Left lung (tissue), 10 donors: ENCODE data around the gene MCU. TPM values are rescaled to one million over a fixed set of nuclear protein-coding genes. Genes with fewer than 3 reads are reported as not detected.

Experiments
- ATAC-seq: fragments of 200-7000 bp; cut with Tn5 transposase; one replicate; pipeline ENCODE4 v1.9.1; 2020; ENCODE audit warnings: moderate library complexity
- DNase-seq, 4 donors: peaks; one replicate each; pipeline ENCODE4 v3.0.0-alpha.2; 2013 to 2020
- H3K27ac ChIP-seq, 2 donors: fragments of 200-600 bp; sonication (generic) in 1 of 2; one replicate each; pipeline versions ENCODE4 v1.5.0 to v1.8.0; 2020 to 2021
- H3K27me3 ChIP-seq, 2 donors: fragments of 200-600 bp; sonication (generic) in 1 of 2; one replicate each; pipeline versions ENCODE4 v1.5.0 to v1.8.0; 2020 to 2021
- H3K36me3 ChIP-seq, 2 donors: fragments of 200-600 bp; sonication (generic) in 1 of 2; one replicate each; pipeline versions ENCODE4 v1.5.0 to v1.8.0; 2020 to 2021
- H3K4me1 ChIP-seq, 2 donors: fragments of 200-600 bp; one replicate each; pipeline ENCODE4 v1.8.0; 2021
- H3K4me3 ChIP-seq, 2 donors: fragments of 200-600 bp; sonication (generic) in 1 of 2; one replicate each; pipeline versions ENCODE4 v1.5.0 to v1.8.0; 2020 to 2021; ENCODE audit warnings: mild to moderate bottlenecking in 1 of 2
- H3K9me3 ChIP-seq, 2 donors: fragments of 200-600 bp; sonication (generic) in 1 of 2; one replicate each; pipeline versions ENCODE4 v1.5.0 to v1.8.0; 2020 to 2021
- intact Hi-C, 2 donors: fragments of 100-400 bp; cut with DNase I; formaldehyde crosslinking; loops; one replicate each; pipeline versions ENCODE4 v1.11.2 to v1.14.2; 2022
- polyA plus RNA-seq, 6 donors: library from polyadenylated mRNA; unstranded; fragments of 120-200 nt; gene quantifications; one replicate each; pipeline ENCODE4 v1.2.1, GENCODE V29; 2013; ENCODE audit not compliant: insufficient read length in 6 of 6
- total RNA-seq, 2 donors: library from RNA; stranded (reverse); fragmentation: NEBNext Ultra II Directional; extraction: Animal tissue kit (Norgen Biotek cat#: 25700); gene quantifications; one replicate each; pipeline ENCODE4 v1.2.1, GENCODE V29; 2021
- TF ChIP-seq, protein P1 (sequence below), 2 donors: fragments of 200-600 bp; sonication (generic) in 1 of 2; IDR thresholded peaks; one replicate each; pipeline versions ENCODE4 v1.5.0 to v1.8.0; 2021; ENCODE audit warnings: antibody characterized with exemption in 2 of 2
- donor health status: DM: no; HTN: yes; CAD: no.
- donor health status: DM: no; HTN: no; CAD: no.

The MCU gene
- total and polyA plus RNA-seq, 8 donors, result 29.4 to 48.8 (median 38.6) TPM

DNA sequence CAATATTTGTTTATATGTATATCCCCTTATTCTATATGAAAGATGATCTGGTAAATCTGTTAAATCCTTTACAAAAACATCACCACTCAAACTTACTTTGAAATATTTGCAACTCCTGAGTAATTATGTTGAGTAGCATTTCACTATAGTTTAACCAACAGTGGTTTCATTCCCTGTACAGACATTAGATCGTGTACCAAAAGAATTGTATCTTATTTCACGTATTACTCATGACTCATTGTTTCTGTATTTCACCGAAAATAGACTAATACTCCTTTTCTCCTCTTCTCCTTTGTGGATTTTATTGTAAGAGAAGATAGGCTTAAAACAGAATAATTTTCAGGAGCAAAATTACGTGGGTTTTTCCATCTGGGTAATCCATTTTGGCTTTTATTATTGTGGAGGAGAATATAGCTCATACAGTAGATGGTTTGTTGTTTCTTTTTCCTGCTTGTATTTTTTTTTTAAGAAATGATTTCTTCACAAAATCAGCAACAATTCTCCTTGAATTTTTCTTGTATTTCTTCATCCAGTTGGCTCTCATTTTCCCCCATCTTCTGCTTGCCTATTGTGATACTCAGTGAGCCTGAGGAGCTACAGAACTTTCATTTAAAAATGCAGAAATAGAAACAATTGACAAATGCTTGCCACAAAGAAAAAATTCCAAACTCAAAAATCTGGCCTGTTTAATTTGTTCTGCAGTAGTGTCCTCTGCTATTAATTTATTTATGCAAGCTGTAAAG lies 111.0 kb downstream of the MCU start:
- no peak overlapping the region for H3K4me3 ChIP-seq
- peak; percentile 35 for ATAC-seq
- H3K27ac ChIP-seq, result peak overlapping the region in 1 of 2 donors; percentile 8

DNA sequence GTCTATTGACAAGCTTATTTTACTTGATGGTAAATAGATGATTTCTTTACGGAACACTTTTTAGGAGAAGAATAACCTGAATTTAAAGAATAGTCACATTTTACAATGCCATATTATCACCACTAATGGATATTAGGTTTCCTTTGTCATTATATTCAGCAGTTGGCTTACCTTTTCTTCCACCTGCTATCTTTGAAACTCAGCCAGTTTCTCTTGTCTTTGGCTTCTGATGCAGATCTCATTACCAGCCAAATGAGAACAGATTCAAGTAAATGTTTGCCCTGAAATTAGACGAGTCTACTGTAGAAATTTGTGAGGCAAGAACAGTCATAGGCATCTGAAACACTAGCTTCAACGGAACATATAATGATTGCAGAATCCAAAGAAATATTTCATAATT lies 116.1 kb downstream of the MCU start:
- intact Hi-C loops, result no loop called here
- Histone ChIP-seq H3K27me3 (no peaks in the 10 kb centered on the region), H3K27ac (no peak overlapping the region), H3K9me3 (no peaks in the 10 kb centered on the region), H3K4me1 (peaks cover 0 to 7% of the 10 kb centered on the region in 2 donors), H3K36me3 (no peaks in the 10 kb centered on the region), H3K4me3 (no peak overlapping the region)
- TF ChIP-seq, protein P1, sequence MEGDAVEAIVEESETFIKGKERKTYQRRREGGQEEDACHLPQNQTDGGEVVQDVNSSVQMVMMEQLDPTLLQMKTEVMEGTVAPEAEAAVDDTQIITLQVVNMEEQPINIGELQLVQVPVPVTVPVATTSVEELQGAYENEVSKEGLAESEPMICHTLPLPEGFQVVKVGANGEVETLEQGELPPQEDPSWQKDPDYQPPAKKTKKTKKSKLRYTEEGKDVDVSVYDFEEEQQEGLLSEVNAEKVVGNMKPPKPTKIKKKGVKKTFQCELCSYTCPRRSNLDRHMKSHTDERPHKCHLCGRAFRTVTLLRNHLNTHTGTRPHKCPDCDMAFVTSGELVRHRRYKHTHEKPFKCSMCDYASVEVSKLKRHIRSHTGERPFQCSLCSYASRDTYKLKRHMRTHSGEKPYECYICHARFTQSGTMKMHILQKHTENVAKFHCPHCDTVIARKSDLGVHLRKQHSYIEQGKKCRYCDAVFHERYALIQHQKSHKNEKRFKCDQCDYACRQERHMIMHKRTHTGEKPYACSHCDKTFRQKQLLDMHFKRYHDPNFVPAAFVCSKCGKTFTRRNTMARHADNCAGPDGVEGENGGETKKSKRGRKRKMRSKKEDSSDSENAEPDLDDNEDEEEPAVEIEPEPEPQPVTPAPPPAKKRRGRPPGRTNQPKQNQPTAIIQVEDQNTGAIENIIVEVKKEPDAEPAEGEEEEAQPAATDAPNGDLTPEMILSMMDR (IDR thresholded peaks at IDR 0.05), result no peak
- ATAC-seq (no peak), DNase-seq (no peak)

More for the DNA sequence above, 111.0 kb downstream of the MCU start:
- H3K27me3 ChIP-seq, result no peaks in the 10 kb centered on the region
- no peak for DNase-seq
- TF ChIP-seq, protein P1 (IDR thresholded peaks at IDR 0.05), result no peak
- no peaks in the 10 kb centered on the region for H3K36me3 ChIP-seq
- H3K9me3 ChIP-seq, result no peaks in the 10 kb centered on the region
- no peaks in the 10 kb centered on the region for H3K4me1 ChIP-seq
- intact Hi-C loops, result no loop called here

DNA sequence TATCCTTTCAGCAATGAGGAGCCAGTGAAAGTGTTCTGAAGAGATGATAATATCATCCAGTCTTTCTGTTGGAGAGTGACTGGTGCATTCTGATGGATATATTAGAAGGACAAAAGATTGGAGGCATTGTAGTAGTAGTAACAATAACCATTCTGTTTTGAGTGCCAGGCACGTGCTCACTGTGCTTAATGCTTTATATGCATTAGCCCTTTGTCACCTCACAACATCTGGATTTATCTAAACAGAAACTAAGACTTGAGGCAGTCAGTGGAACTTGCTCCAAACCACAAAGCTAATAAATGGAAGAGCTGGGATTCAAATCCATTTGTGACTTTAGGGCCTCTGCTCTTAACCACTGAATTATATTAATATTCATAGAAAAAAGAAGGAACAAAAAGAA lies 117.1 kb downstream of the MCU start:
- TF ChIP-seq, protein P1 (IDR thresholded peaks at IDR 0.05), result no peak
- Histone ChIP-seq H3K4me1 (peaks cover 0 to 13% of the 10 kb centered on the region in 2 donors), H3K36me3 (no peaks in the 10 kb centered on the region), H3K4me3 (no peak overlapping the region), H3K27me3 (no peaks in the 10 kb centered on the region), H3K27ac (no peak overlapping the region), H3K9me3 (no peaks in the 10 kb centered on the region)
- ATAC-seq (no peak), DNase-seq (no peak)
- intact Hi-C loops, result no loop called here

DNA sequence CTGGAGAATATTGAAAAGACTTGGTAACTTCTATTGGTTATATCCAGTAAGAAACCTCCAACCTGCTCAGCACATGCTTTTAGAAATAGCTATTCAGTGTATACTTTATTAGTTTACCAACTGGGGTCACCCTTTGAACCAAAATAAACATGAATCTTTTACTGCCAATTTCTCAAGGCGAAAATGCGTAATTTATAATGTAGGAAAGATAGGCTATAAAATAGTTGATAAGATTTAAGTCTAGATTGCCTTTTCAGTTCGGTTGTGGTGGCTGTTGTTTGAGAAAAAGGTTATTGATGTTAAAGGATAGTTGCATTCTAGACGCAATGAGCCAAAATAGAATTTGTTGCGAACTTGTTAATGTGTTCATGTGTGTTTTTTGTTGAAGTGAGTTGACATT lies 119.0 kb downstream of the MCU start:
- H3K27ac ChIP-seq, result no peak overlapping the region
- TF ChIP-seq, protein P1 (IDR thresholded peaks at IDR 0.05), result no peak
- intact Hi-C loops, result no loop called here

DNA sequence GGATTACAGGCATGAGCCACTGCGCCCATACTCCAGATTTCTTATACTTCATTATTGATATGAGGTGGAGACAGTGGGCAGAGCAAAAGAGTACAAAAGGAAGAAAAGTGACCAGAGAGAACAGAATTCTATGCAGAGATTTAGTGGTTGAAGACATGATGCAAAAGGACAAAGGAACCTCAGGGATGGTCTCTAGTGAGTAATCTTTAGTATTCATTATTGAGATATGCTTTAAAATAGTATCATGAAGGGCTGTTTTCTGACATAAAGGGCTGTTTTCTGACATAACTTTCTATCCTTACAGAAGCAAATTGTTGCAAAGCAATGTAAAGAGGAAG lies 120.4 kb downstream of the MCU start:
- H3K27me3 ChIP-seq, result no peaks in the 10 kb centered on the region
- no peak for DNase-seq
- peaks cover 0 to 17% of the 10 kb centered on the region in 2 donors for H3K4me1 ChIP-seq
- no peak overlapping the region for H3K4me3 ChIP-seq
- peak overlapping the region in 1 of 2 donors; percentile 19 for H3K27ac ChIP-seq
- TF ChIP-seq, protein P1 (IDR thresholded peaks at IDR 0.05), result no peak
- H3K9me3 ChIP-seq, result no peaks in the 10 kb centered on the region
- intact Hi-C loops, result no loop called here
- H3K36me3 ChIP-seq, result no peaks in the 10 kb centered on the region
- ATAC-seq, result no peak

More for the DNA sequence above, 119.0 kb downstream of the MCU start:
- Histone ChIP-seq H3K27me3 (no peaks in the 10 kb centered on the region), H3K4me1 (peaks cover 0 to 17% of the 10 kb centered on the region in 2 donors), H3K36me3 (no peaks in the 10 kb centered on the region), H3K9me3 (no peaks in the 10 kb centered on the region), H3K4me3 (no peak overlapping the region)
- ATAC-seq (no peak), DNase-seq (no peak)
